HTERT RPE-1 (cell line): ENCODE results near the gene ATP10A.
"Not testable (repeated sequence)": the region's sequence is repeated elsewhere in the genome, so short reads cannot be mapped to it uniquely, and the experiment has no call there.

Experiments used
- in situ Hi-C: fragments of 300-500 bp; cut with MboI; formaldehyde crosslinking; loops from 4 replicates; pipeline ENCODE4 v1.14.3; 2020; ENCODE audit warnings: low sequenced_read_pairs

ATP10A gene

DNA sequence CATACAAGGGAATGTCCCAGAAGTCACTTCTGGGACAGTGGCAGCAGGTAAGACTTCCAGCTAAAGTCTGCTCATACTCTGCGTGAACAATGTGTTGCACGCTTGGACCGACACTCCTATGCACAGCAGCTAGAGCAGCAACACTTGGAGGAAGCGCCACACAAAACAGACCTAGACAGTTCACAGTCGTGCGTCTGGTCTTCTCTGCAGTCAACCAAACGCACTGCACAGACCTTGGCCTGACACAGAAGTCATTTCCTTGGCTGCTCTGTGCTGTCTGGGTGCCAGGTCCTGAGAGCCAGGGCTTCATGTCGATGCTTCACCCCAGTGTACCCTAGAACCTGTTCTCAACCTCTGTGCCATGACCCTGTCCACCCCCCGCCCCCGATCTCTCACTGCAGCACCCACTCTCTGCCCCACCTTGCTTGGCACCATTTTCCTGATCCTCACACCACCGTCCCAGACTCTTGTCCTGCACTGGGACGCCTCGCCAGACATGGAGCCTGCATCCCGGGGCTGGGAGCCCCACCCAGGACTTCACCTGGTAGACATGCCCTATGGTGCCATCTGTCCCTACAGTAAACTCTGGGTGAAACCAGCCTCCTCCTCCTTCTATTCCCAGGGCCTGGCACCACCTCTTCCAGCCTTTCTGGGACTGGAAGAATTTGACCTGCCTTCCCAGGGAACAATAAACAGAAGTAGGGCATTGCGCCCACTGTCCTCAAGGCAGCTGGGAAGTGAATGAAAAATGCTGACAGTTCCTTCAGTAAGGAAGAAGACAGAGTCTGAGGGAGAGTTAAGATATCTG is 3.1 kb downstream of the ATP10A start:
- in situ Hi-C loops: no loop called here

DNA sequence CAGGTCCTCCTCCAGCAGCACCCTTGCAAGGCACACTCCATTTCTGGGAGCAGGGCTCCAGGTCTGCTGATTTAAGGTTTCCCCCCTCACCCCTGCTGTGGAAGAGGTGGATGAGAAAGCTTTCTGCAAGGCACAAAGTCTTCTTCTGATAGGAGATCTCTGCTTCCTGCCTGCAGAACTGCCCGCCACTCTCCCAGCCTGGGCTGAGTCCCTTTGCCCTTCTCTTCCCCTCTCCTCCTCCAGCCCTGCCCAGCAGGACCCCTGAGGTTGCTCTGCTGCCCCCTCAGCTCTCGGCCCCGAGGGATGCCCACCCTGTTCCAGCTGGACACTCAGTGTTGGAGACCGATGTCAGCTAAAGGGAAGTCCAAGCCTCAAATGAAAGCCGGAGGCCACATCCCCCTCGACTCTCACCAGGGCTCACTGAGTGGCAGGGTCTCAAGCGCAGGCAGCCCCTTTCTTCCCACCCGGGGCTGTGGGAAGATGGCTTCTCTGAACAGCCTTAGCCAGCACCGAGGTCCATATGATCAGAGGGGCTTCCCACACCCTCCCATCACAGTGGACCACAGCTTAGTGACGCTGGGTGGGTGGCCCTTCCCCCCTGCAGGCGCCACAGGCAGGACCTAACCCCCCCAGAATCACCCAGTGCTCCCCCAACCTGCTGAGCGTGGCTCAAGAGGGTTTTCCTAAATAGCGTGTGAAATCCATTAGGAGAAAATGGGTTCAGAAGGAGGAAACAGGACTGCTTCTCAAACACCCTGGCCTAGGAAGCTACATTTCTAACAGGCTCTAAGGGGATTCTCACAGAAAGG is 4.0 kb downstream of the ATP10A start:
- in situ Hi-C loops: no loop called here

DNA sequence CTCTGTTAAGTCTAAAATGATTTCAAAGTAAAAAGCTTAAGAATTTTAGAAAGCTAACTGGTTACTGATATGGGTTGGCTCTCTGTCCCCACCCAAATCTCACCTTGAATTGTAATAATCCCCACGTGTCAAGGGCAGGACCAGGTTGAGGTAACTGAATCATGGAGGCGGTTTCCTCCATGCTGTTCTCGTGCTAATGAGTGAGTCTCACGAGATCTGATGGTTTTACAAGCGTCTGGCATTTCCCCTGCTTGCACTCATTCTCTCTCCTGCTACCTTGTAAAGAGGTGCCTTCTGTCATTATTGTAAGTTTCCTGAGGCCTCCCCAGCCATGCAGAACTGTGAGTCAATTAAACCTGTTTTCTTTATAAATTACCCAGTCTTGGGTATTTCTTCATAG is 7.1 kb downstream of the ATP10A start:
- in situ Hi-C loops: not testable (repeated sequence)

DNA sequence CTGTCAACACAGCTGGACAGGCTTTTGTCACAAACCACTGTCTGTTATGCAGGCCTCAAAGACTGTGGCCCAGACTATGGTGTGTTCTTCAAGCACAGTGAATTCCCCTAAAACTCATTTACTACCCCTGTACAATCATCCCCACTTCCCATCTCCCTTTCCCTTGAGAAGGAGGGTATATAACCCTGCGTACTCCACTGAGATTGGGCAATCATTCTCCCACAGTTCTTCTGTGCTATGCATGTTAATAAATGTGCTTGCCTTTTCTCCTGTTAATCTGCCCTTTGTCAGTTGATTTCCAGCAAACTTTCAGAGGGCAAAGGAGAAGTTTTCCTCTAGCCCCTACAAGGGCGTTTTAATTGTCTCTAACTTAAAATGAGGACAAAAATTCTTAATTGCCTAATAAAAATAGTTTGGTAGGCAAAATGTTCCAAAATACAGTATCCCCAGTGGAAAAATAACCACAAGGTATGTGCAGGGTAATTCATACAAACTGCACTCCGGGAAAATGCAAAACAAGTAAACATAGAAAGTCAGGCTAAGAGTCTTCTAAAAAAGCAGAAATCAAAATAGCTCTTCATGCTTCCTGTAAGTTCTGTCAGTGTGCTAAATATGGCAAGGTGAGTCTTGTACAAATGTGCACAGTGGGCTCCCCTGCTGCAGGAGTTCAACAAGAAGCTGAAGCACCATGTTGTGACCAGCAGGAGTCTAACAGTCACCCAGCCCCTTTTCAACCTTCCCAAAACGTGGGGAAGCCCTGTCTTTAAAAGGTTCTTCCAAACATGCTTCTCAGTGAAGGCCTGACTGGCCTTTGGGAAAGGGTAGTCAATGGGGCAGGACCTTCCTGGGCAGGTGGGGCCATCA is 10.2 kb downstream of the ATP10A start:
- in situ Hi-C loops: no loop called here

DNA sequence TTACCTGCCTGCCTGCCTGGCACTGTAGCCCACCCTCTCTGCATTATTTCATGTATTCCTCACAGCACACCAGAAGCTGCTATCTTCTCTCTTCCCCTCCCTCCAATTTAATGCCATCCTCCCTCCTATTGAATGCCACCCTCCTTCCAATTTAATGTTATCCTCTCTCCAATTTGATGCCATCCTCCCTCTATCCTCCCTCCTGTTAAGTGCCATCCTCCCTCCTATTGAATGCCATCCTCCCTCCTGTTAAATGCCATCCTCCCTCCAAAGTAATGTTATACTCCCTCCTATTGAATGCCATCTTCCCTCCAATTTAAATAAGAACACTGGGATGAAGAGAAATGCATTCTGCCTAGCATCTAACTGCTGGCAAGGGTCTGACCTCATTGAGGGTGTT is 11.1 kb downstream of the ATP10A start:
- in situ Hi-C loops: no loop called here

DNA sequence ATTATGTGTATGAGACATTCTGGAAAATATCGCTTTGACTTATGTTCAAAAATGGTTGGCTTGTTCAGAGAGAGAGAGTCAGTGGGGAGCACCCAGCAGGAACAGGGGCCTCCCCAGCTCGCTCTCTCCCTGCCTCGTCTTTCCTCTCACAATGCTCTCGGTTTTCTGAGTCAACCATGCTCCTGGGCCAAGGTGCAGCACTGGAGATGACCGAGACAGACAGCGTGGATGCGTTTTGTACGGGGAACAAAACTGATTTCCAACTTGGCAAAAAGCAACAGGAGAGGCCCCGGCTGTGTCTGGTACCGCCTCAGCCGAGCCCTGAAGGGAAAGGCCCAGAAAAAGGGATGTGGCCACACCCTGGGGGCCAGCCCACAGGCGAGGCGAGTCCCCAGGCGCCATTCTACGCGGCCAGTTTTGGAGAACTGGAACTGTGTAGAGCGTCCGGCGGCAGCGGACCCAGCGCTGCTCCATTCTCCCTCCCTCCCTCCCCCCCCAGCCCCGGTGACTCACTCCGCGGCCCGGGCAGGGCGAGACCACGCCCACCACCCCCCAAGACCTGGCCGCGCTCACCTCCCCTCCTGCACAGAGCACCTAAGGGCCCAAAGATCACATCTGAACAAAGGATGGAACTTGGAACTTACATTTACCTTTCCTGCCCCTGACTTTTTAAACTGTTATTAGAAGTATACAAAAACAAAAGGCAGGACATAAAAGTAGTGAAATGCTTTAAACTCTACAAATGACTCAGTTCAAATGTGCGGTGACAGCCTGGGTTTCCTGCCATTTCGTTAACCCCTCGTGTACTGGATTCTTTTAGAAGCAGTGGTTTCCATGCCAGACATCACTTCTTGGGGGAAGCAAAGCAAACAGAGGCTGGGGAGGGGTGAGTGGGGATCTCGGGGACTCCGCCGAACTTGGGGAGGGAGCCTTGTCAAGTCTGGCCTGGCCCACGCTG is 12.7 kb downstream of the ATP10A start:
- in situ Hi-C loops: no loop called here

DNA sequence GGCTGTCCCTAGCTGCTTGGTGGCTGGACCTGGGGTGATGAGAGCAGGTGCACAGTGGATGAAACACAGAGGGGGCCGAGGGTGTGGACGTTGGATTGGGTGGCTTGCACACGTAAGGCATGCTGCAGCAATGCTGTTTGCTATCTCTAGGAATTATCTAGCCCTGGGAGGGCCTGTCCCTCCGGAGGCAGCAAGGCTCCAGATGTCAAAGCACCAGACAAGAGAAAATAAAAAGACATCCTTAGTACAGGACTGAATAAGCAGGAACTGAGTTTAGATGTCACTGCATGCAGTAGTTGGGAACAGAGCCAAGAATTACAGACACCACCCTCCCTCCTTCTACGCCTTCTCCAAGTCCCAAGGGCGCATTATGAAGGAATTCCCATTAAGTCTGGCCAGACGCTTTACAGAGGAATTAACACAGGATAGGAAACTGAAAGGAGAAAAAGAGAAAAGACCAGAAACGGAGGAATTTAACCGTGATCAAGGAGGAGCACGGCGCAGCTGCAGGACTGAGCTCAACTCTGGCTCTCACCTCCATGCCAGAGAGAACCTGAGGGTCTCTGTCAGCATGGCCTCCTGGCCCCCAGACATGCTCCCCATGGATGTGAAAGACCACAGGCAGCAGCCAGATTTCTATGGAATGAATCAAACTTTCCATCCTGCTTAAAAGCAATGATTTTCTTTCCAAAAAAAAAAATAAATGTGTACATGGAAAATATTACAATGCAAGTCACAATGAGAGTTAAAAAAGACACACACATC is 13.8 kb downstream of the ATP10A start:
- in situ Hi-C loops: no loop called here

DNA sequence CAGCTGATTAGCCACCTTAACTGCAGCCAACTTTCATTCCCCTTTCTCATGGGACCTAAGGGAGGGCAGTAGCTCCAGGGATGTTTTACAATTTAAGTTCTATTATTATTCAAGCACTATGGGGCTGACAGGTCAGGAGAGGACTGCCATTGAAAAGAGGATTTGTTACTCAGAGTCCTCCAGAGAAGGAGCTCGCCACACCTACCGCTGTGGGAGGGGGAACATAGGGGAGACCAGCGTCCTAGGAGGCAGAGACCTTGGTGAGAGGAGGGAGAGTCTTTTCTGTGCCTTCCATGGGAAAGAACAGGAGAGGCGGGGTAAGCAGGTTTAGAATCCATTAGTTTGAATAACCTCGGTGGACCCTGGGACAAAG is 14.4 kb downstream of the ATP10A start:
- in situ Hi-C loops: no loop called here

DNA sequence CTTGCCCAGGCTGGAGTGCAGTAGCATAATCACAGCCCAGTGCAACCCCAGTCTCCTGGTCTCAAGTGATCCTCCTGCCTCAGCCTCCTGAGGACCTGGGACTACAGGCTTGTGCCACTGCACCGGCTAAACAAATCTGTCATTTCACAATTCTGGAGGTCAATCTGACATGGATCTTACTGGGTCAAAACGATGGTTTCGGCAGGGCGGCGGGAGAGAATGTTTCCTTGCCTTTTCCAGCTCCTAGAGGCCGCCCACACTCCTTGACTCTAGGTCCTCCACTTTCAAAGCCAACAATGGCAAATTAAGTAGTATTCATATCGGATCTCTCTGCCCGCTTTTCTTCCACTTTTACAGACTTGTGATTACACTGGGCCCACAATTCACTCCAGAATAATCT is 14.8 kb downstream of the ATP10A start:
- in situ Hi-C loops: no loop called here

DNA sequence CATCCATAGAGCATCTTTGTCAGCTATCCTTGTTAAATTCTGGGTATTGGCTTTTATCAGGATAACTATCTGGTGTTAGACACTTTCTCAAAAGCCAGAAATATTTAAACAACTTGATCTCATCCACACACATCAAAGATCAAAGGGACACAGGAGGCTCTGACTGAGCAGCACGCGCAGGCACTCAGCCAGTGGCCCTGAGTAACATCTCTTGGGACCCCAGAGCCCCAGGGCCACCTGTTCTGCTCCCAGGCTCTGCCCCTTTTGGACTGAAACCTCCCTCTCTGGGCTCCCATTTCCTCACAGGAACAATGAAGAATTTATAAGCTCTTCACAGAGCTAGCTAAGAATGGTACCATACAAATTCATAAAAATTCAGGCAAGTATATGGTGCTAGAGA is 16.1 kb downstream of the ATP10A start:
- in situ Hi-C loops: no loop called here

DNA sequence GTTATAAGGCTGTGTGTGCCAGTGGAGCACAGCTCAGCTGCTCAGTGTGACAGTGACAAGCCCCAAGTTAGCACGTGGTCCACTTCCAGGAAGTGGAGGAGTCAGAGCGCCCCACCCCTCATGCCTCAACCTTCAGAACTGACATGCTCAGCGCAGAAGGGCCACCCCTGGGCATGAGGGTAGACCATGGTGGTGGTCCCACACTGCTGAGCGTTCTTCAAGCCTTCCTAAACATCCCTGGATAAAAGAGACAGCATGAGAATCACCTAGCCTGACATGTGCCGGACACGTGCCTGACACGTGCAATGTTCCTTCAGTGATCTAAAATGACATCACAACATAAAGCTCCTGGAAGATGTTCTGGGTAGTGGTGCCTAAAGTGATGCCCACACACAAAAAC is 16.8 kb downstream of the ATP10A start:
- in situ Hi-C loops: no loop called here

DNA sequence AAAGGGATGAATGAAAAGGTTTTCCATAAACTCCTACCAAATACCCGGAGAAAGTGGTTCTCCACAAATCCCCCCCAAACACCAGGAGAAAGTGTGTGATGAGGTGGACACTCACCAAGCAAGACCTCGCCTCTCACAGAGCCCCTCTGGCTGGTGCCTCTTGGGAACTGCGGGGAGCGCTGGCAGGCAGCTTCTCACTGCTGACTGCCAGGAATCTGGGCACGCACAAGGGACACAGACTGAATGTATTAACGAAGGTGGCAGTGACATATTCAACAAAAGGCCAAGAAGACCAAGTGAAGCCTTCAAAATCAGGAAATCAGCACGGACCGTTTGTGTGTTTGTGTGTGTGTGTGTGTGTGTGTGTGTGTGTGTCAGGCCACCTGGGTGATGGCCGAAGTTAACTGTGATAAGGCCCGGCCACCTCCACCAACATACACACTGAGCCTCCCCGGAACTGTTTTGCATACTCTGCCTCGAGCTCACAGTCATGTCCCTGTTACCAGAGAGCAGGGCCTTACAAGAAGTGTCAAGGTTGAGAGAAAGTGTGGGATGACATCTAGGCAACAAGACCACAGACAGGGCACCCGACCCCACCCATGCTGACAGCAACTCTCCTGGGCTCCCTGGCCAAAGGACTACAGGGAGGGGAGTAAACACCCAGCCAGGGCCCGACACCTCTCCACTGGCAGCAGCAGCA is 18.0 kb downstream of the ATP10A start:
- in situ Hi-C loops: no loop called here

DNA sequence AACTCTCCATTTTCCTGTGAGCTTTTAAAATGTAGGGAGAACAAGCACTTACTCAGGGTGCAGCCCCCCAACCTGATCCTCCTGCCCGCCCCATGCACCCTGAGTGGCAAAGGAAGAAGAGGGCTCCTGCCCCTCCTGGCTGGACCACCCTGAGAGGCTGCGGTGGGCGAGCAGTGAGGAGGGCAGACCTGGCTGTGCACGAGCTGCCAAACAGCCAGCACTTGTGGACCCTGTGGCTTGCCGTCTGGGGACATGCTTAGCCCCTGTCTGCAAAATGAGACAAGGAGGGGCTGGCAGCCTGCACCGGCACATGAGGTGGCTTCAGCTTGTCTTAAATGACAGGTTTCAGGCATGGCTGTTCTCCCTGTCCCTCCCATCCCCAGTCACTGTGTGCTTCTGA is 18.6 kb downstream of the ATP10A start:
- in situ Hi-C loops: no loop called here

DNA sequence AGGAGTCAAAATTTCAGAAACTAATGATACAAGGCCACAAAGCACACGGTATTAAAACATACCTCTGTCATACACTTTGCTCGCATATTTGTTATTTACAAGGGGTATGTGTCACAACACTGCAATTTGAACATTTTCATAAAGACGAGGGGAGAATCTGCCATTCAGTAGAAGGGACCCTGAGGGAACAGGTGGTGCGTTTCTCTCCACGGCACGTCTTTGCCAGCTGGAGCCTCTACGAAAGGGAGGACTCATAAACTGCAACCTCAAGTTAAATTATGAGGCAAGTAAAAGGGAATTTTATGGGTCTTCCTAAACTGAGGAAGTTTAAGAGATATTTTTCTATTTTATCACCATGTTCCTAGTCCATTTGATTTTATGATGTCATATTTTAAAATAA is 19.1 kb downstream of the ATP10A start:
- in situ Hi-C loops: no loop called here

DNA sequence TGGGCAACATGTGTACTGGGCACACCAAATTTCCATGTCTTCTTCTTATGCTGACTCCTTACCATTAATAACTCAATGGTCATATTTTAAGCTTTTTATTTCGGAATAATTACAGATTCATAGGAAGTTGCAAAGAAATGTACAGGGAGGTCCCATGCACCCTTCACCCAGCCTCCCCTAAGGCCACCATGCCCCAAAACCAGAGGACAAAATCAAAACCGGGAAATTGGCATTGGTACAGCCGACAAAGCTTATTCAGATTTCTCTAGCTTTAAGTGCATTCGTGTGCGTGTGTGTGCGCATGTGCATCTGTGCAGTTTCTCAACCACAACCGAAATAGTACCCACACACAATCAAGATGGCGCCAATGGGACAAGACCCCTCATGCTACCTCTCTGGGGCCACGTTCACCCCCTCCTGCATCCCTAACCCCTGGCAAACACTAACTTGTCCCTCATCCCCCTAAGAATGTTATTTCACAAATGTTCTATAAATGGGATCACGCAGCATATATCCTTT is 23.4 kb downstream of the ATP10A start:
- in situ Hi-C loops: no loop called here

DNA sequence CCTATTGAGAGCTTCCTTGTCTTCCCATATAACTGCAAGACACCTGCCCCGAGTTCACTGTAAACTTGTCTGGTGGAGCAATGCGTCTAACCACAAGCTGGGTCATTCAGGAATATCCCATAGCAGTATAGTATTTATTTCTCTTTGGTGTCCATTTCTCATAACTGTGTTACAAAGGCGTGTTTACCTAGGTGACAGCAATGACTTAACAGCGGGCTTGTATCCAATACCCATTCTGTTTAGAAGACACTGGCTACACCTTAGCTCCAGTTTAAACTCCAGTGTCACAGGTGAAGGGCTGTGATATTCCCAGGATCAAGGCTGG is 24.3 kb downstream of the ATP10A start:
- in situ Hi-C loops: no loop called here

DNA sequence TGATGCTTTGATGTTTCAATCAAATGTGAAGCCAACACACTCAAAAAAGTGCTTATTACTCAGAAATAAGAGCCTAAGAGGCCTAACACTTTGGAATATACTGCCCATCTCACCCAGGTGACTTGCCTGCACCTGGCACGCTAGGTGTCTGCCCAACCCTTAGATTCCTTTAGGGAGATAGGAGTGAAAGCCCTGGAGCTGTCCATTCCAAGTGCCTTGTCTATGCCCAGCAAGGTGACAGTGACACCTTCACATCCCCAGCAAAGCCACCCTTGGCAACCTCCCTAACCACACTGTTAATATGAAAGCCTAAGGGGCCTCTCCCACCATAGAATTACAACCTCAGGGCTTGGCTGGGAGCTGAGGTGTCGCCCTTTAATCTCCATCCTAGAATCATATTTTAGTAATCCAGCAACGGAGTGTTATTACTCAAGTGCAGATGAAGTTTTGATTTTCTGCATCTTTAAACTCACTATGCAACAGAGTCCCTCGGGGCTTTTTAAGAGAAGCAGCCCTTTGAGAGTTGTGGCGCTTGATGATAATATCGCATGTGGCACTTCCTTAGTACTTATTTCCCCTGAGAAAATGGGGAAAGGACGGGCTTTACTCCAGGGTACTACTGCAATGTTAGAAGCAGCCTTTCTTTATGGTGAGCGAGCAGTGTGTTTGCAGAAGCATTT is 24.8 kb downstream of the ATP10A start:
- in situ Hi-C loops: no loop called here

DNA sequence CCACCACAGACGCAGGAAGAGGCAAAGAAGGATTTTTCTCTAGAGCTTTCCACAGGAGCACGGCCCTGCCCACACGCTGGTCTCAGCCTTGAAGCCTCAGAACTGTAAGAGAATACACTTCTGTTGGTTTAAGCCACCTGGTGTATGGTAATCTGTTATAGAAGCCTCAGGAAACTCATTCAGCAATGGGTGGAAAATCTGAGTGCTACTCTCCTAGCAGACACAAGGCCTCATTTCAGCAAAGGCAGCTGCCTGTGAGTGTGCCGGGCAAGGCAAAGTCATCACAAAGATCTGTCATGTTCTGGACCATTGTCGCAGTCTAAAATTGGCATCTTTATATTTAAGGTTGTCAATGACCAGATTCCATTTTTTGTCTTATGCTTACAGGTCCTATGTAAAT is 31.0 kb downstream of the ATP10A start:
- in situ Hi-C loops: no loop called here
